GM19351 (cell line): ENCODE results near the gene P4HB.

Experiments
- ATAC-seq: cut with Tn5 transposase; IDR thresholded peaks from one replicate; pipeline ENCODE4 v1.9.1; 2021; ENCODE audit warnings: mild to moderate bottlenecking, moderate library complexity; ENCODE audit not compliant: unreplicated experiment

P4HB gene

DNA sequence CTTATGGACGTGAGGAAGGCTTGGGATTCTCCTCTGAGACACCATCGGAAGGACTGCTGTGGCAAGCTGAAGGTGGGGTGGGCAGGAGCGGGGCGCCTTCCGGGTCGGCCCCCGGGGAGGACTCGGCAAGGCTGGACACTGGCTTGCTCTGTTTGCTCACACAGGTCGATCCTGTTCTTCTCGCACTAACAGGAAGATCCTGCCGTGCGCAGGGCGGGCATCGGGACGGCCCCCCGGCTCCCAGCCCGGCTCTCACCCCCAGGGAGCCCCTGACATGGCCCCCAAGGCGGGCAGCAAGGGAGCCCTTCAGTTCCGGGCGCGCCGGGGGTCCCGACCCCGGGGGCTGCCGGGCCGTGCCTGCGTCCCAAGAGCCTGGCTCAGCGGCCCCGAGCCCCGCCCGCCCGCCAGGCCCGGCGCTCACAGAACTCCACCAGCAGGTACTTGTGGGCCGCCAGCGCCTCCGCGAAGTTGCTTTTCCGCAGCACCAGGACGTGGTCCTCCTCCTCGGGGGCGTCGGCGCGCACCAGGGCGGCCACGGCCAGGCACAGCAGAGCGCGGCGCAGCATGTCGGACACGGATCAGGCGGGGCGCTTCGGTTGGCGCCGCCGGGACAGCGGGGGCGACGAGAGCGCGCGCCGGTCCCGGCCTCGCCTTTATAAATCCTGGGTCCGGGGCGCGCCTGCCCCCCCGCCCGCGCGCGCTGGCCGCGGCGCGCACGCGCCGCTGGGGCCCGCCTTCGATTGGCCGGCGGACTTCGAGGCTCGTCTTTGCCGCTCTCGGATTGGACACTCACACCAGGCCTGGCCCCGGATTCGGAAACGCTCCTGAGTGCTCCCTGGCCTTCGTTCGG, at the start of gene P4HB:
P4HB (minus strand) TSS at position 630 of the 850 bp plus-strand sequence; CDS start at position 566, 64 bp downstream.
- no peak for ATAC-seq

DNA sequence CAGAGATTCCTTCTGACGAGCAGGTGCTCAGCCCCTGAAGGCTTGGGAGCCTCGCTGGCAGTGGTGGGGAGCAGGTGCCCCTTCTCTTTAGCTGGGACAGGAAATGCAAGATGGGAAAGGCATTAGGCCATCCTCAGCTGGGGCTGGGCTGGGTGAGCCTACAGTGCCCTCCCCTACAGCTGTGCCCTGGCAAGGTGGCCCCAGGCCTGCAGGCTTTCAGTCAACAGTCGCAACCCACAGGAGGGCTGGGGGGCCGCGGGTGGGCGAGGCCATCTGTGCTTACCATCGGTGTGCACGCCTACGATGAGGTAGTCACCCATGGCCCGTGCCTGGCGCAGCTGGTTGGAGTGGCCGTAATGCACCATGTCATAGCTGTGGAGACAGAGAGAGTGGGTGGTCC, 48.9 kb upstream of the P4HB start:
- ATAC-seq = no peak

DNA sequence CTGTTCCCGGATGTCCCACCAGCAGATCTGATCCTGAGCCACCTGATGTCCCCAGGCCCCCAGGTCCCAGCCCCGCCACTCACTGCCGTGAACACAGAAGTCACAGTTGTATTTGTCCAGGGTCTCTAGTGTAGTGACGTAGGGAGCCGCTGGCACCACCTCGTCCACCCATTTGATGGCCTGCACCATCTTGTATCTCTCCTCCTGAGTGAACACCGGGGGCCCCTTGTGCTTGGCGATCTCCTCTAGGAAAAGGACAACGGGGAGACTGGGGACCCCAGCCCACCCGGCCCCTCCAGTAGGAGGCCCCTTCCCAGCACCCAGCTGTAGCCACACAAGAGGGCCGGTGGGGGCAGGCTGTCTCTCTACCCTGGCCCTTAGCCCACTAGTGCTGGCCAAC, 48.5 kb upstream of the P4HB start:
- no peak for ATAC-seq

DNA sequence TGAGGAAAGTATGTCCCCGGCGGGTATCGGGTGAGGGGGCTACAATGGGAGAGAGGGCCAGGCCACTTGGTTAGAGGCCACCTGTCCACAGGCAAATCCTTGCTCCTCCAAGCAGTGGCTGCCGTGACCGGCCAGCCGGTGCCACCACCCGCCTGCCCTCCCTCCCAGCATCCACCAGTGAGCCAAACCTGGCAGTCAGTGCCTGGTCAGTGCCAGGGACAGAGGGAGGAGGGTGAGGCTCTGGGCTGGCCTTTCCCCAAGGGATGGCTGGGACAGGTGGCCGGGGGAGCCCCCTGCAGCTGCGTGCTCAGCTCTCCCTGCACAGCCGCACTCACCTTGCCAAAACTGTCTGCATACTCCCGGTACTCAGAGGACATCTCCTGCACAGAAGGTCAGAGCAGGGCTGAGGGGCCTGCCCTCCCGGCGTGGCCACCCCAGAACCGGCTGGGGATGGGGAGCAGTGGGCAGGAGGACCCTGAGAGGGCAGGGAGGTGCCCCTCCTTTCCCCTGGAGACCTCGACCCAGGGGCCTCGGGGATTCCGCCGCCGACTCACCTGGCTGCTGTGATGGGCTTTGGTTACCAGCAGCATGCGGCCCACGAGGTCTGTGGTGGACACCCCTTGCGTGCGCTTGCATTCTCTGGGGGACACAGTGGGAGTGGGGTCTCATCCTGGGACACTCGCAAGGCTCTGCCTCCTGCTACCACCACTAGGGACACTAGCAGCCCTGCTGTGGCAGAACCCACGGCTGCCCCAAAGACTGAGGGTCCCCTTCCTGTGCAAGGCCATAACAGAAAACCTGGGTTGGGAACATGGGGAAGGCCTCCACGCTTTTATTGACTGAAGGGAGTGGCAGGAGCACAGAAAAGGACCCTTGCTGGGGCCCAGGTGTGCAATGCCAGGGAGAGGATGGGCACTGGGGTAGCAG, 47.1 kb upstream of the P4HB start:
- no peak for ATAC-seq

DNA sequence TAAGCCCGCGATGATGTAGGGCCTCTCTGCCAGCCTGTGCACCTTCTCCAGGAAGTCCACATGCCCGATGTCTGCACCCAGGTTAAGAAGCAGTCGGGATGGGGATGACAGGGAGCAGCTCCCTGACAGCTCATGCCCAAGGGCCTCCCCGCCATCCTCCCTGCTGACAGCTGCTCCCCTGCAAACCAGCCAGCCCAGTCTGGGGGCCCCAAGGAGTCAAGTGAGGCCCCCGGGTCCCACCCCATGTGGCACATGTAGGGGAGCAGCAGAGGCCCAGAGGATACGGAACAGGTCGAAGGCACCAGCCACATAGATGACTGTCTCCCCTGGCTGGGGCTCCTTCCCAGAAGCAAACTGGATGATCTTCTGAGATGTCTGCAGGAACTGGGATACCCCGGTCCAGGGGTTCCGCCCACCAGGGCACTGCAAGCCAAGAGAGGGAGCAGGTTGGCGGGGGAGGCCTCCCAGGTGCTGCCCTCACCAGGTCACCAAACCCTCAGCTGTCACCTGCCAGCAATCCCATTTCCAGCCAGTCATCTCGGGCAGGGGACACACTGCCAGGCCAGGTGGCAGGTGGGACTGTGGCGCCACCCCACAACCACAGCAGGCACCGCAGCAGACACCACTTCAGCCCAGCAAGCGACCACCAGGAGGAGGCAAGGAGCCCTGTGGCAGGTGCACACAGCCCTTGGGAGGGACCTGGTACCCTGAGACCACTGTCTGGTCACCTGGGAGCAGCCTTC, 46.3 kb upstream of the P4HB start:
- no peak for ATAC-seq

DNA sequence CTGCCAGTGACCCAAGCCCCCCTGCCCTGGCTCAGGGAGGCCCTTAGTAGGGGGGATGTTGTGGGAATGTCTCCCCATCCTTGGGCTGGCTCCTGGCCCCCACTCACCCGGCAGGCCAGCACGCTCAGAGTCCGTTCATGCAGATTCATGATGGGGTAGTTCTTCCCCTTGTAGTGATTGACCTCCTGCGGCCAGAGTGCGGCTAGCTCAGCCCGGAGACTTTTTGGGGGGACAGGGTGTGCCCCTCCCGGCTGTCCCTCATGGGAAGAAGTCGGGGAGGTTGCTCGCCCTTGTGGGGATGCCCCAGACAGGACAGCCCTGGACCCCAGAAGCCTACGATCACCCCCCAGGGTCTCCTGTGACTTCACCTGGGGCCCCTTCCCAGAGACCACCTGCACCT, 45.7 kb upstream of the P4HB start:
- no peak for ATAC-seq

DNA sequence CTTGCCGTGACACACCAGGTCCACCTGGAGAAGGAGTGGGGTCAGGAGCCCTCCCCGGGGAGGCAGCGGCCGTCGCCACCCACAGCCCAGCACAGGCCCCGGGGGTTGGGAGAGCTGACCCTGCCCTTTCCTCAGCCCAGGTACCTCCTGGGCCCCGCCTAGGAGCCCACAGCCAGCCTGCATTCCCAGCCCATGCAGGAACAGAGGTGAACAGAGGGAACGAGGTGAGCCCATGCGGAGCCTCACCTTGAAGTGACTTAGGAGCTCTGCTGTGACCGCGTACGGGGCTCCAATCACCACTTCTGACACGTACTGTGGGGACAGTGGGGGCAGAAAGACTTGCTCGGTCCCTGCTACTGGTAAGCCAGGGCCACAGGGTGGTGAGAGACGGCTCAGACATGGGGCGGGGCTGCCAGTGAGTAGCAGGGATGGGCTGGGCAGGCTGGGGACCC, 45.1 kb upstream of the P4HB start:
- ATAC-seq = no peak

DNA sequence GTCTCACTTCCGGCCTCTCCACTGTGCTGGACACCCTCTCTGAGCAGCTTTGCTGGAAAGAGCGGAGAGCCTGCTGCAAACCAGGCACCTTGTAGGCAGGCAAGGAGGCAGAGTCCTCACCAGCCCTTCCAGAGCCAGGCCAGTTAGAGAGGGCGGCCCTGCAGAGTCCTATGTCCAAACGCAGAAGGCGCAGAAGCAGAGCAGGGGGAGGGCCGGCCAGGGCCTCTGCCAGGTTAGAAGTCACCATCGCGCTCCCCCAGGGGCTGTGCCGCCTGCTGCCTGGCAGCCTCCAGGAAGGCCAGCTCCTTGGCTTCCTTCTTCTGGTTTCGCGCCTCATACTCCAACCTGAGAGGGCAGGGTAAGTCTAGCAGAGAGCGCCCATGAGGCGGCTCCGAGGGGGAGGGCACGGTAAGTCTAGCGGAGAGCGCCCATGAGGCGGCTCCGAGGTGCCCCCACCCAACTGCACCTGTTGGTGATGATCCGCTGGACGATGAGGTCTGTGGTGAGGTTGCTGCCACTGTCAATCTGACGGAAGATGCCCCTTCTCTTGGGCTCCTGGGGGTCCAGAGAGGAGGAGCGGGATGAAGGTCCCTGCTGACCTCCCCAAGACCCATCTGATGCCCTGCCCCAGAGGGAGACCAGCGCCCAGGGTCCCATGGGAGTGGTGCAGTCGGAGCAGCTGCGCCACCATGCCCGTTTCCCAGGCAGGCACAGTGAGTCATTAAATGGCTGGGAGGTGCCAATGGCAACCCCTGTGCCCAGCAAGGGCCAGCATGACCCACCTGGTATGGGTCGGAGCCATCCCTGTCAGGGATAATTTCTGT, 44.5 kb upstream of the P4HB start:
- no peak for ATAC-seq

DNA sequence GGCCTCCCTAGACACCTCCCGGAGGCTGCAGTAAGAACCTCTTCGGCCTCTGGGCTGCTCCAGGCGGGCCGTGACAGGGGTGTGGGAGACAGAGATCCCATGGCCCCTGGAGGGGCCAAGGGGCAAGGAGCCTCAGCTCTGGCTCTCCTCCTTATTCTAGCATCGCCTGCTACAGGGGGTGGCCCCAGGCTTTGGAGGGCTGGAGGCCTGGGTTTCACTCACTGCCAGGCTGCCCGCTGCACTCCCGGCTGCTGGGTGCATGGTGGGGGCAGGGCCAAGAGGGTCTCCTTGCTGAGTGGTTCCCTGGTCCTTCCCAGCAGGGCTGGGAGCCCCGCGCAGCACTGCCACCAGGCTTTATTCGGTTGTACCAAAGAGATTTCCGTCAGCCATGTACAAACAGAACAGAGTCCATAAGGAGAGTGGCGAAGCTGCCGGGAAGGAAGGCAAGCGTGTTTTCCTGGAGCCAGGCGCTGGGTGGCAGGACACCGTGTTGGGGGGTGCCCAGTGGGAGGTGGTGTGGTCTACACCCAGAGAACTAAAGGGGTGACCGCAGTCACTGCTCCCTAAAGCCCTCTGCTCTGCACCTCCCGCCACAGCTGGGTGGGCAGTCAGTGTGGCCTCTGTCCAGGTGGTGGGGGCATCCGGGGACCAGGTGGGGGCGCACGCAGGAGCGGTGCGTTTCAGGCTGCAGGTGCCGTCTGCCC, 43.7 kb upstream of the P4HB start:
- ATAC-seq = no peak

DNA sequence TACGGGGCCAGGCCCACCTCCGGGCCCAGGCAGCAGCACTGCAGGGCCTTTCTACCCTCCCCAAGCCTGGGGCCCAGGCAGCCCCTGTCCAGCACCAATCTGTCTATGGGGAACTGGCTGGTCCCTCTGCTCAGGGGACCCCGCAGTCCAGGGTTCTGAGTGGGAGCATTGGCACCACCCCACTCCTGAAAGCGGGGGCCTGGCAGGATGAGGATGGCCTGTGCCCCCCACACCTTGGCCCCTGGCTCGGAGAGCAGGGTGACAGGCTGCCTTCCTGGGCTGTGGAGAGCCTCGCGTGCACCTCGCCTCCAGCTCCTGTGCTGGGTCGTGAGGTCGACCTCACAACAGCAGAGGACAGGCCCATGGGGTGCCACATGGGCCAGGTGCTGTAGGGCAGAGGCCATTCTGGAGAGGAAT, 43.1 kb upstream of the P4HB start:
- ATAC-seq = no peak

DNA sequence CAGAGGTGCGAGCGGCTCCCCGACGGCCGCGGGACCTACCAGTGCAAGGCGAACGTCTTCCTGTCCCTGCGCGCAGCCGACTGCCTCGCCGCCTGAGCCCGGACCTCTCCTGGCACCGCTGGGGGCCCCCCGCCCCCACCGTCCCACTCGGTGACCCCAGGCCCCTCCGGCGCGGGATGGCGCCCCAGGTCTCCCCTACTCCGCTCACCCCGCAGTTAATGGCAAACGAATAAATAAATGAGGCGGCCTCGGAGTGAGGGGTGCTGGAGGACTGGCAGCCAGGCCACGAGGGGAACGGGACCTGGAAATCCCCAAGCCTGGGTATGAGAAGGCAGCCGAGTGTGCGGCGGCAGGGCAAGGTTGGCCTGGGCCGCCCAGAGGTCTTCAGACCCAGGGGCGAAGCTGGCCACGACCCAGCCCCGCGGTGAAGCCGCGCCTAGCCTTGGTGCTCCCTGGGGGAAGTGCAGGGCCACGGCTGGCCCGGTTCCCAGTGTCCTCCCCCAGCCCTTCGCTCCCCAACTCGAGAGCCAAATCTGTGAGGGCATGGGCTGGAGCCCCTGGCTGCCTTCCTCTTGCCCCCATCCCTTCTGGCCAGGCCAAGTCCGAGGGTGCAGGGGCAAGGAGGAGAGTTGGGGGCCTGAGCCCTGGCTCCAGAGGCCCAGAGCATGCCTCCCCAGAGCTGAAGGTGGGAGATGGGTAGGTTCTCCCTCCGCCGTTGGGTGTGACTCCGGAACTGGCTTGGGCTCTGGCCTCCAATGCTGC, 42.5 kb upstream of the P4HB start:
- ATAC-seq = no peak

DNA sequence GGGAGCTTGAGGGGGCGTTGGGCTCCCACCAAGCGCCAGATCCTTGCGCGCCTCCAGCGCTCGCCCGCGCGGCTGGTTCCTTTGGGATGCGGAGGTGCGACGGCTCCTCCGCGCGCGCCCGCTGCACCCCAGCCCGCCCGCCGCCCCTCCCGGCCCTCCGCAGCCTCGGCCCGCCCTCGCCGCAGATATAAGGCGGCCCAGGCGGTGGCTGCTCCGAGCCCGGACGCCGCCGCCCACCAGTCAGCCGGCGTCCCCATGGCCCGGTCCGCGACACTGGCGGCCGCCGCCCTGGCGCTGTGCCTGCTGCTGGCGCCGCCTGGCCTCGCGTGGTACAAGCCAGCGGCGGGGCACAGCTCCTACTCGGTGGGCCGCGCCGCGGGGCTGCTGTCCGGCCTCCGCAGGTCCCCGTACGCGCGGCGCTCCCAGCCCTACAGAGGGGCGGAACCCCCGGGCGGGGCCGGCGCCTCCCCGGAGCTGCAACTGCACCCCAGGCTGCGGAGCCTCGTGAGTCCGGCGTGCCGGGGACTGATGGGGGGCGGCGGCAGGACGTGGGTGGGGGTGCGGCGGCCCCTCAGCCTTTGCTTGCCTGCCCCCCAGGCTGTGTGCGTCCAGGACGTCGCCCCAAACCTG, 41.8 kb upstream of the P4HB start, which contains the start of gene NPB:
NPB (plus strand) TSS at position 216 of the 630 bp plus-strand sequence; CDS start at position 256, 40 bp downstream.
- ATAC-seq = no peak

DNA sequence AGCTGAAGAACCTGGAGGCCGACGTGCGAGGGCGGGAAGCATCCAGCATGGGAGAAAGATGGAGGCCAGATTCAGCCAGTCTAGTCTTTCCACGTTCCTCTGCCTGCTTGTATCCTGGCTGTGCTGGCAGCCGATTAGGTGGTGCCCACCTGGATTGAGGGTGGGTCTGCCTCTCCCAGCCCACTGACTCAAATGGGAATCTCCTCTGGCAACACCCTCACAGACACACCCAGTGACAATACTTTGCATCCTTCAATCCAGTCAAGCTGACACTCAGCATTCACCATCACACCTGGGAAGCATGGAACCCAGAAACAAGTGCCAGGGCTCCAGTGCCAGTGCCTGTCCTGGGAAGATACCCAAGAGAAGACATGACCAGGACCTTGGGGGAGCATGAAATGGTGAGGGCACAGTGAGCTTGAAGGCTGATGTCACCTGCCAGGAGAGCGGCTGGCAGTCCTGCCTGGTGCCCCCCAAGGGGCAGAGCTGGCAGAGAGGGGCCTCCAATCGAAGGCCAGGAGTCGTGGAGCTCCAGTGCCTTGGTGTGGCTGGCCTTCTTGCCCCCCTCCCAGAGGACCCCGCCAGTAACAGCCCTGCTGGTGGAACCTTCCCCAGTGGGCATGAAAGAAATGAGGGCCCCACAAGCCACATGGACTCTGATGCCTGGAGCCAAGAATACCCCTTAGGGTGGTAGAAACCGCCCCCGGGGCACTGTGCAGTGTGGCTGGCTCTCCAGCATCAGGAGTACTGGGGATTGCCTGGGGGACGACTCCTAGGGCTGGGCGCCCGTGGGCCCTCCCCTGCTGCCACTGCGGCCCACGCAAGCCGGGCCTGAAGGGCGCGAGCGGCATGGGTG, 41.1 kb upstream of the P4HB start:
- ATAC-seq = no peak

DNA sequence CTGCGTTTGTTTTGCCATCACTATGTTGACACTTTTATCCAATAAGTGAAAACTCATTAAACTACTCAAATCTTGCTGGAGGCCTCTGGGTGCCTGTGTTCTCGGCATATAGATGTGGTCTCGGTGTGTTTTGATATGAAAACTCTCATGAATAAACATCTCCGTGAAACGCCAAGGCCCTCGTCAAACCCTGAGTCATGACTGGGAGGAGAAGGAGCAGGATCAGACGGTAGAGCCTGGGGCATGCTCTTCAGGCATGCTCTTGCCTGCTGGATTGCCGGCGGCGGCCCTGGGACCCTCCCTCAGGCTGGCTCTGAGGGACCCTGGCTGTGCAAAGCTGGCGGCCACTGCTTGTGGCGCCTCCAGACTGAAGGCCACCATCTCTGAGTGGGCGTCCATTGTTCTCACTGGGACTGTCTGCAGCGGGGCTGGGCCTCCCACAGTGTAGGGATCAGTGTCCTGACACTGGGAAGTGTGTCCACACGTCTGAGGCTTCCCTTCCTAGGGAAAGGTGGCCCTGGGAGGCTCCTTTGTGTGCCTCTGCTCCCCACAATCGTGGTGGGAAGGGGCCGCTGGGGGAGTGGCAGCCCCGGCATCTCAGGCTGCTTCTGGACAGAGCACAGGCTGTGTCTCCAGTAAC, 40.0 kb upstream of the P4HB start:
- no peak for ATAC-seq

DNA sequence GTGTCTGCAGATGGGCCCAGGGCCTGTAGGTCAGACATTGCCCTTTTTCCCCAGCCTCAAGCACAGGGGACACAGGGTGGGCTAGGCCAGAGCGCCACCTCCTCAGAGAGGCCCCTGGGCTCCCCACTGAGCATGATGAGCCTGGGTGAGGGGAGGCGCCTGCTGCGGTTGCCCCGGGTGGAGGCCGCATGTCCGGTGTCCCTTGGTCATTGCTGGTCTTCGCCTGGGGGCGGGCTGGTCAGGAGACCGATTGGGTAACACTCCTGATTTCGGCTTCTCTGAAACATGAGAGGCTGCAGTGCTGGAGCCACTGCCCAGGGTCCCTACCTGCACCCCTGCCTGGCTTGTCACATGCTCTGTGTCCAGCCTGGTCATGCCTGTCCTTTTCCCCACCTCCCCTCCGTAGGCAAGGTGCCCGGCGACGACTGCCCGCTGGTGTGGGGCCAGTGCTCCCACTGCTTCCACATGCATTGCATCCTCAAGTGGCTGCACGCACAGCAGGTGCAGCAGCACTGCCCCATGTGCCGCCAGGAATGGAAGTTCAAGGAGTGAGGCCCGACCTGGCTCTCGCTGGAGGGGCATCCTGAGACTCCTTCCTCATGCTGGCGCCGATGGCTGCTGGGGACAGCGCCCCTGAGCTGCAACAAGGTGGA, 39.3 kb upstream of the P4HB start:
- no peak for ATAC-seq

DNA sequence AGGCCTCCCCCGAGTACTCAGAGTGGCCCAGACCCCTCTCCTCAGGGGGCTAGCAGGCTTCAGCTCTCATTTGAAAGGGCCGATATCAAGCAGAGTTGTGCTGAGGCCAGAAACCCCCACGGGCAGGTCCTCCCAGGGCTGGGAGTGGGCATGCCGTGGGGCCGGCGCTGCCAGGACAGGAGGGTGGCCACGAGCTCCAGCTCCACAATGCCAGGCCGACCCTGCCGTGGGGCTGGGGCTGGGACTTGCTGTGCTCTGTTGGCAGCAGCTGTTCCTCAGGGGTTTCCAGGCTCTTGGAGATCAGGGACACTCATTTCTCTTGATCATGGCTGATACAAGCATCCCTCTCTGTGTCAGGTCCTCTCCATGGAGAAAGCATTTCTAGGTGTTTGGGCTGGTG, 38.5 kb upstream of the P4HB start:
- no peak for ATAC-seq
